Measurements from ENCODE around the gene AP2M1. TPM values are rescaled to one million over a fixed set of nuclear protein-coding genes. Genes with fewer than 3 reads are reported as not detected.
A peak's percentile ranks its signal among the peaks of the same experiment; 100 is the strongest.
"Not testable (repeated sequence)": the region's sequence is repeated elsewhere in the genome, so short reads cannot be mapped to it uniquely, and the experiment has no call there.

Gene AP2M1
- 100 to 1,000 TPM; 121 to 313 (median 264) TPM for polyA plus RNA-seq

DNA sequence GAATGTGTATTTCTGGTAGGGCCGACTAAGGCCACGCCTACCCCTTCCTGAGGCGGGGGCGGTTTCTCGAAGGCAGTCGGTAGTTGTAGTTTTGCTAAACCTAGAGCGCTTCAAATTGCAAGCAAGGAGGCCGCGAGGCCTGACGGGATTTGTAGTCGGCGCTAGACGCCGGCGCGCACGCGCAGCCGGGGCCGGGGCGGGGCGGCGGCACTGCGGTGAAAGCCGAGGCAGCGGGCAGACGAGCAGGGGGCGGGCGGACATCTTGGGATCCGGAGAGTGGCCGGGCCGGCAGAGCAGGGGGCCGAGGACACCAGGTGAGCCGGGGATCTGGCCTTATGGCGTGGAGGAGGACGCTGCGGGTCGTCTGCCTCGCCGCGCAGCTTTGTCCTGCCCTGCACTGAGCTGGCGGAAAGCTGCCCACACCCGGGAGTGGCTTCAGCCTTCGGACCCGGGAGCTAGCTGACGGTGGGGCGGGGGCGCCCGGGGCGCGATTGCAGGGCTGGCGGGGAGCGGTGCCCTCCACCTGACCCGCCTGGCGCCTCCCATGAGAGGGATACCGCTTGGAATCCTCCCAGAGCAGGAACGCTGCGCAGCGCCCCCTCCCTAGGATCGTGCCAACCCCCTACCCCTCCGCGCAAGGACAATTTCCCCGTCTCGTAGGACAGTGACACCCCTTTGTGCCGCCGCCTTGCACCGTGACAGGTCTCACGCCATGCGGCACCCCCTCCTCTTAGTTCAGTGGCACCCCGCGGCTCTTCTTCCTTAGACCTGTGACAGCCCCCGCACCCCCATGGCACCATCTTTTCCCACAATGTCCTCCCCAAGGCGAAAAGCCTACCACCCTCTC, at the start of gene AP2M1:
AP2M1 (plus strand) TSS at position 210 of the 847 bp plus-strand sequence. CDS start 2,139 bp downstream, outside the sequence.
- WGBS, 3 donors, result 0 to 1% (median 0%) methylated on average over 63 to 73 of the region's 73 CpGs
- H3K27ac ChIP-seq (ENCODE audit: low read depth, low read length), result peak within 1 kb of the TSS; percentile 21

- H3K27ac ChIP-seq (ENCODE audit: low read depth, low read length), result no peak overlapping the region
- WGBS, 3 donors, result 75 to 83% (median 78%) methylated on average over 3 of the region's 3 CpGs
These were observed 48.6 kb upstream of the AP2M1 start for GRCh38 chr3:184126006-184126405.

DNA sequence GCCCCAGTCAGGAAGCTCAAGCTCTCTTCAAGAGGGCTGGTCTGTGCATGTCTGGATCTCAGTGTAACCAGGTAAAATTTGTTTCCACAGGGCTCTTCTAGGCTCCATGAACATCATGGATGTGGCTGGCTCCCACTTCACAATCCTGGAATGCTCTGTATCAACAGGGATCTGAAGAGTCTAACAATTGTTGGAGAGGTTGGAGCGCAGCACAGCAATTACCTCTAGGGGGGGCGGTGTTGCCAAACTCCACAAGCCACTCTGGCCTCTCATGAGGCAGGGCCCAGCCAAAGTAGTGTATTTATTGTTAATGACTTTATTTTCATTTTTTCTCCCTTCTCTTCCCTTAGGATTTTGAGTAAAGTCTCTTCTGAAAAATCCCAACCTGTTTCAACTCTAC, 45.6 kb upstream of the AP2M1 start:
- 23 to 57% (median 37%) methylated on average over 2 of the region's 2 CpGs for WGBS, 3 donors

DNA sequence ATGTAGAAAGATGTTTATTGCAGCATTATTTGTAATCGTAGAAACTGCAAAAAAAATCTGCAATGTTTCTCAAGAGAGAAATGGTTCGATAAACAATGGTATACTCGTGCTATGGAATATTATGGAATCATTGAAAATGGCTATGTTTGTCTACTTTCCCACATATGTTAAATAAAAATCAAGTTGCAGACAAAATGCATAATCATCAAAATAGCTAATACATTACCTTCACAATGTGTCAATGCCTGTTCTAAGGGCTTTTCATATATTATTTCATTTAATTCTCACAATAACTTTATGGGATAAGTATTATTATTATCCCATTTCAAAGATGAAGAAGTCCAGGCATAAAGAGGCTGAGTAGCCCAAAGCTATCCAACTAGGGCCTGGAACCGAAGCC, 41.7 kb upstream of the AP2M1 start:
- 94 to 97% (median 96%) methylated on average over 4 of the region's 4 CpGs for WGBS, 3 donors
- H3K27ac ChIP-seq (ENCODE audit: low read depth, low read length), result no peak overlapping the region

More for the DNA sequence above, 45.6 kb upstream of the AP2M1 start:
- H3K27ac ChIP-seq (ENCODE audit: low read depth, low read length), result no peak overlapping the region

DNA sequence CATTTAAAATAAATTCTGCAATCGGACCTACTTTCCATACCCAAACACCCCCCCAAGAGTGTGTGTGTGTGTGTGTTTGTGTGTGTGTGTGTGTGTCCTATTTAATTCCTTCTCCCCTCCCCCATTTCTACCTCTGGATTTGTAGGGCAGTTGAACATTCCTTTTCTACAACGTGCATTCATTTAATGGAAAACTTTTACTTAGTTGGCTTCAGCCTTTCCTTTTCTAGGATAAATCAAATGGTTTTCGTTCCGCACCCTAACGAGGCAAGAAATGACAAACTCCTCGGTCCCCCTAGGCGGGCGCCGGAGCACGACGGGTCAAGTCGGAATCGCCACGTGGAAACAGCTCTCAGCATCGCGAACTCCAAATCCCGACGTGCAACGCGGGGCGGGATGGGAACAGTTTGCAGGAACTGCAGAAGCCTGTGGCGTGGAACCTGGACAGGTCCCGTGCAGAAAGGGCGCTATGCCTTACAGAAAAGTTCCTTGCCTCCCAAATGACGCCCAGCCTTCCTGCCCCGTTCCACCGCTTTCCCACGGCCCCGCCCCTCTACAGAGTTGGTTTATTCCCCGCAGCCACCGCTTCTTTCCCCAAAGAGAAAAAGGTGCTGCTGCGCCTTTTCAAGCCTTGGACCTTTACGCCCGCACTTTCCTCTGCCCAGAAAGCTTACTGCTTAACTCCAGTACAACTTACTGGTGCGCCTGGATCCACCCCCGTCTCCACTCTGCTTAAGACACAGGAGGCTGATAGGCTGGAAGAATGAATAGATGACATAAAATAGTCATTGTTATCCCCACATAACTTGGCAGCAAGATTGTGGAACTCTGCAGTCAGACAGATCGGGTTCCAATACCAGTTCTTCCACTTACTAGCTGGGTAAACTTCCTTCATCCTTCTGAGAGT, 40.6 kb upstream of the AP2M1 start:
- no peak overlapping the region for H3K27ac ChIP-seq (ENCODE audit: low read depth, low read length)
- 1% methylated on average over 37 of the region's 37 CpGs for WGBS, 3 donors

DNA sequence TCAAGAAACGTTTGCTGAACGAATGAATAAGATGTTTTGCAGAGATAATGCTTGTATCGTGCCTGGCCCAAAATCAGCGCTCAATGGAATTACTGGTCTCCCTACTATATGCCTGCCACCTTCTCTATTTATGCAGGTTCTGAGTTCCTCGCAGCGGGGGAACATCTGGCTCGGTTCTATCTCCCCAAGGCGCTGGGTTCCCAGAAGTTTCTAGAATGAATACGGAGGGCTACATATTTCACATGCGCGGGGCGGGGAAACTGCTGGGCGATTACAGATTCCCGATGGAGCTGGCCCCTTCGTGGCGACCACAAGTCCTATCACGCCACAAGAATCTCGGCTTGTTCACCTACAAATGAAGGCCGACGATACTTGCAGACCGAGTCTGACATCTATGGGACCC, 39.9 kb upstream of the AP2M1 start:
- WGBS, 3 donors, result 0% methylated on average over 21 of the region's 21 CpGs
- H3K27ac ChIP-seq (ENCODE audit: low read depth, low read length), result no peak overlapping the region

GRCh38 chr3:184135149-184135910, 39.3 kb upstream of the AP2M1 start, which contains the start of gene EIF2B5:
EIF2B5 (plus strand) TSS chr3:184135358; CDS start chr3:184135386, 28 bp downstream.
- H3K27ac ChIP-seq (ENCODE audit: low read depth, low read length), result peak within 1 kb of the TSS; percentile 7
- WGBS, 3 donors, result 0% methylated on average over 56 of the region's 56 CpGs

DNA sequence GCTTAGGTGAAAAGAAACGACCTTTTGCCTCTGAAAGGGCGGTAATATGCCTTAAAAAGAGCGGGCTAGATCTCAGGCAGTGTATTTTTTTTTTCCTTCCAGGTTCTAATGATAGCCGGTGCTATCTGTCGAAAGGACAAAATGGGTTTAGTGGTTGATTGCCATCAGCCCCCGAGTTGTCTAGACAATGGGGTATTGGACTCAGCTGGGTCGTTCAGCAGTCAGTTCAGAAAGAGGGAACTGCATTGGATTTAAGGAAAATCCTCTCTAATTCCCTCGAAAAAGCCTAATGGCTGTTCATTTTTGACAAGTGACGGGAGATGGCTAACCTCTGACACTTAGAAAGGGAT, 38.8 kb upstream of the AP2M1 start:
- WGBS, 3 donors, result 2 to 5% (median 5%) methylated on average over 9 of the region's 9 CpGs
- no peak overlapping the region for H3K27ac ChIP-seq (ENCODE audit: low read depth, low read length)

DNA sequence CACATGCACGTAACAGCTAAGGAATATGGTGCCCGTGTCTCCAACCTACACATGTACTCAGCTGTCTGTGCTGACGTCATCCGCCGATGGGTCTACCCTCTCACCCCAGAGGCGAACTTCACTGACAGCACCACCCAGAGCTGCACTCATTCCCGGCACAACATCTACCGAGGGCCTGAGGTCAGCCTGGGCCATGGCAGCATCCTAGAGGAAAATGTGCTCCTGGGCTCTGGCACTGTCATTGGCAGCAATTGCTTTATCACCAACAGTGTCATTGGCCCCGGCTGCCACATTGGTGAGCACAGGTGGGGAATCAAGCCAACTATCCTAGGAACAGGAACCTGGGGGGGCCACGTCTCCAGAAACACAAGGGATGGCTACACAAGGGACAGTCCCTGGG, 34.2 kb upstream of the AP2M1 start:
- 88 to 93% (median 92%) methylated on average over 10 of the region's 10 CpGs for WGBS, 3 donors
- no peak overlapping the region for H3K27ac ChIP-seq (ENCODE audit: low read depth, low read length)

DNA sequence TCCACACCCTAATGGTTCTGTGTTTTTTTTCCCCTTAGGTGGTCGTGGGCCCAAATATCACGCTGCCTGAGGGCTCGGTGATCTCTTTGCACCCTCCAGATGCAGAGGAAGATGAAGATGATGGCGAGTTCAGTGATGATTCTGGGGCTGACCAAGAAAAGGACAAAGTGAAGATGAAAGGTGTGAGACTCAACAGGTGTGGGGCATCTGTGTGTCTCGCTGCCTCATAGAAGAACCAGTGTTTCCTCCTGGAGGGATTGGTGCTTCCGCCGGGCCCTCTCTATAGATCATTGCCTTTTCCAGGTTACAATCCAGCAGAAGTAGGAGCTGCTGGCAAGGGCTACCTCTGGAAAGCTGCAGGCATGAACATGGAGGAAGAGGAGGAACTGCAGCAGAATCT, 32.5 kb upstream of the AP2M1 start:
- 84 to 92% (median 89%) methylated on average over 7 of the region's 7 CpGs for WGBS, 3 donors
- no peak overlapping the region for H3K27ac ChIP-seq (ENCODE audit: low read depth, low read length)

DNA sequence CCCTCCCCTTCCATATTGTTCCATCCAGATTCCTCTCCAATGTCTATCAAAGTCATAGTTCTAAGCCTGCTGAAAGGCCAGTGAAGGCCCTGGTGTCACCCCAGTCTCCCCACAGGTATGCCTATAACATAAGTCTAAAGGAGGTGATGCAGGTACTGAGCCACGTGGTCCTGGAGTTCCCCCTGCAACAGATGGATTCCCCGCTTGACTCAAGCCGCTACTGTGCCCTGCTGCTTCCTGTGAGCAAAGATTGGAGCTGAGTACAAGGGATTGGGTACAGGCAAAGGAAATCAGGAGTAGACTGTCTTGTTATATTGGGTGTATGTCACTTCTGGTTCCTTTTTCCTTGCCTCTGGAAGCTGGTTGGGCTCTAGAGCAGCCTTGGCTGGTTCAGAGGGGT, 31.3 kb upstream of the AP2M1 start:
- 88 to 91% (median 90%) methylated on average over 3 of the region's 3 CpGs for WGBS, 3 donors

GRCh38 chr3:184144505-184144904, 30.1 kb upstream of the AP2M1 start:
- 64 to 74% (median 68%) methylated on average over 5 of the region's 5 CpGs for WGBS, 3 donors
- H3K27ac ChIP-seq (ENCODE audit: low read depth, low read length), result no peak overlapping the region

More for the DNA sequence above, 31.3 kb upstream of the AP2M1 start:
- no peak overlapping the region for H3K27ac ChIP-seq (ENCODE audit: low read depth, low read length)

DNA sequence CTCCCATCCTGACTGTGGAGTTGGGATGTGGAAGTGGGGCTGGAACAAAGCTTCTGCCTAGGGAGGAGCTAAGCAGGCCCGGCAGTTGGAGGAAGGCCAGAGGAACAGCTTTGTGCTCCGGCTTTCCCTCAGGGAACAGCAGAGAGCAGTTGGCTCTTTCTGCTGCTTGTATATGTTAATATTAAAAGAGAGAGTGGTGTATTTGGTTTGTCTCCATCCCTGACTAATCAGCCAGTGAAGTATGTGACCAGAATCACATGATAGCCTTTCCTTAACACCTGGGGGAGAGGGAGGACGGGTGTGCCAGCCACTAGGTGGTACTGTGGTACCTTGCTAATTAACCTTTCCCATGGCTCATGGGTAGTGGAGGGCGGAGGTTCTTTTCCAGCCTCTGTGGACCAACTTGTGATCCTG, 29.5 kb upstream of the AP2M1 start:
- no peak overlapping the region for H3K27ac ChIP-seq (ENCODE audit: low read depth, low read length)
- WGBS, 3 donors, result 18 to 43% (median 34%) methylated on average over 4 of the region's 4 CpGs

DNA sequence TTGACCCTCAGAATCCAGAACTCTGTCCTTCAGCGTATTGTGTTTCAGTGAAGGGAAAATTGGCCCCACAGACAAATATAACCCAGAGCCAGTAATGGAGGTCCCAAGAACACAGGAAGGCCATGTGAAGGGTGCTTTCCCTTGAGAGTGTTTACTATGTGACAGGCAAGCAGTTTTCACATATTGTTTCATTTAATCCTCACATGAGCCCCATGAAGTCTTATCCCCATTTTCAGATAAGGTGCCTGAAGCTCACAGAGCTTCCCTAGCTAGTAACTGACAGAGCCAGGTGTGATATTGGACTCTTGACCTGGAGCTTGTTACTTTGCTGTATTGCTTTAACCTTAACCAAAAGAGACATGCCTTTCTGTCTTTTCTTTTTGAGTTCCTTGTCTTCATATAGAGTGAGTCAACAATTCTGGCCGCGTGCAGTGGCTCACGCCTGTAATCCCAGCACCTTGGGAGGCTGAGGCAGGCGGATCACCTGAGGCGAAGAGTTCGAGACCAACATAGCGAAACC, 28.8 kb upstream of the AP2M1 start:
- H3K27ac ChIP-seq (ENCODE audit: low read depth, low read length), result no peak overlapping the region
- 81 to 90% (median 87%) methylated on average over 8 of the region's 8 CpGs for WGBS, 3 donors

- 68 to 83% (median 73%) methylated on average over 3 of the region's 3 CpGs for WGBS, 3 donors
These were observed 26.6 kb upstream of the AP2M1 start for GRCh38 chr3:184148076-184148475.

DNA sequence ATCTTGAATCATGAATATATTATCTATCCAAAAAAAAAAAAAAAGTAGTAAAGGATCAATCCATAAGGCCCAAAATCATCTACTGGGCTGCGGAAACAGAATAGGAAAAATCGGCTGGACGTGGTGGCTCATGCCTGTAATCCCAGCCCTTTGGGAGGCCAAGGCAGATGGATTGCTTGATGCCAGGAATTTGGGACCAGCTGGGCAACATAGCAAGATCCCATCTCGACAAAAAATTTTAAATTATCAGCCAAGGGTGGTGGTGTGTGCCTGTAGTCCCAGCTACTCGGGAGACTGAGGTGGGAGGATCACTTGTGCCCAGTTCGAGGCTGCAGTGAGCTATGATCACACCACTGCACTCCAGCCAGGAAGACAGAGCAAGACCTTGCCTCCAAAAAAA, 25.5 kb upstream of the AP2M1 start:
- 86 to 96% (median 94%) methylated on average over 6 of the region's 6 CpGs for WGBS, 3 donors
- H3K27ac ChIP-seq (ENCODE audit: low read depth, low read length), result no peak overlapping the region

More at GRCh38 chr3:184148076-184148475, 26.6 kb upstream of the AP2M1 start:
- no peak overlapping the region for H3K27ac ChIP-seq (ENCODE audit: low read depth, low read length)

DNA sequence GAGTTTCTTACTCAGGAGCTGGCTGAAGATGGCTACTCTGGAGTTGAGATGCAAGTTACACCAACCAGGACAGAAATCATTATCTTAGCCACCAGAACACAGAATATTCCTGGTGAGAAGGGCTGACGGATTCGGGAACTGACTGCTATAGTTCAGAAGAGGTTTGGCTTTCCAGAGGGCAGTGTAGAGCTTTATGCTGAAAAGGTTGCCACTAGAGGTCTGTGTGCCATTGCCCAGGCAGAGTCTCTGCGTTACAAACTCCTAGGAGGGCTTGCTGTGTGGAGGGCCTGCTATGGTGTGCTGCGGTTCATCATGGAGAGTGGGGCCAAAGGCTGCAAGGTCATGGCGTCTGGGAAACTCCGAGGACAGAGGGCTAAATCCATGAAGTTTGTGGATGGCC, 24.9 kb upstream of the AP2M1 start:
- not testable (repeated sequence) for H3K27ac ChIP-seq (ENCODE audit: low read depth, low read length)
- WGBS, 3 donors, result 56 to 79% (median 78%) methylated on average over 6 of the region's 6 CpGs
